Skeletal muscle cell (primary cell): Measurements from ENCODE around the gene MLYCD.
A peak's percentile ranks its signal among the peaks of the same experiment; 100 is the strongest.

Source experiments
- DNase-seq: peaks from one replicate; pipeline ENCODE4 v3.0.0-alpha.2; 2010; ENCODE audit warnings: low read depth
- H3K4me3 ChIP-seq: 2 replicates; pipeline ENCODE4 v1.5.1; 2011; ENCODE audit warnings: low read depth, mild to moderate bottlenecking, control low read depth, low read length, moderate library complexity

MLYCD gene

DNA sequence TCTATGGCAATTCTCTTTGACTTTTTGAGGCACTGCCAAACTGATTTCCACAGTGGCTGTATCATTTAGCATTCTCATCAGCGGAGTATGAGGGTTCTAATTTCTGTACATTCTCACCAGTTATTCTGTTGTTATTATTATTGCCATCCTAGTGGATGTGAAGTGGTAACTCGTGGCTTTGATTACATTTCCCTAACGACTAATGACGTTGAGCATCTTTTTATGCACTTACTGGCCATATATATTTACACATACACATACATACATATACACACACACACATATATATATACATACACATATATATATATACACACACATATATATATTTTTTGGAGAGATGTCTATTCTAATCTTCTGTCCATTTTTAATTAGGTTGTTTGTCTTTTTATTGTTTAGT, 3.7 kb upstream of the MLYCD start:
- H3K4me3 ChIP-seq, result no peak overlapping the region
- no peak for DNase-seq

DNA sequence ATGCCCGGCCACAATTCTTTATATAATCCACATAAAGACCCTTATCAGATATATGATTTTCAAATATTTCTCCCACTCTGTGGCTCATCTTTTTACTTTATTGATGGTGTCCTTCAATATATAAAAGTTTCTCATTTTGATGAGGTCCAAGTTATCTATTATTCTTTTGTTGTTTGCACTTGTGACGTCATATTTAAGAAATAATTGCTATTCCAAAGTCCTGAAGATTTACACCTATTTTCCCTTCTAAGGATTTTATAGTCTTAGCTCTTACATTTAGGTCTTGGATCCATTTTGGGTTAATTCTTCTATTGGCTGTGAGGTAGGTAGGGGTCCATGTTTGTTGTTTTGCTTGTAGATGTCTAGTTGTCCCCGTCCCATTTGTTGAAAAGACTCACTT, 3.0 kb upstream of the MLYCD start:
- DNase-seq, result no peak
- H3K4me3 ChIP-seq, result no peak overlapping the region

DNA sequence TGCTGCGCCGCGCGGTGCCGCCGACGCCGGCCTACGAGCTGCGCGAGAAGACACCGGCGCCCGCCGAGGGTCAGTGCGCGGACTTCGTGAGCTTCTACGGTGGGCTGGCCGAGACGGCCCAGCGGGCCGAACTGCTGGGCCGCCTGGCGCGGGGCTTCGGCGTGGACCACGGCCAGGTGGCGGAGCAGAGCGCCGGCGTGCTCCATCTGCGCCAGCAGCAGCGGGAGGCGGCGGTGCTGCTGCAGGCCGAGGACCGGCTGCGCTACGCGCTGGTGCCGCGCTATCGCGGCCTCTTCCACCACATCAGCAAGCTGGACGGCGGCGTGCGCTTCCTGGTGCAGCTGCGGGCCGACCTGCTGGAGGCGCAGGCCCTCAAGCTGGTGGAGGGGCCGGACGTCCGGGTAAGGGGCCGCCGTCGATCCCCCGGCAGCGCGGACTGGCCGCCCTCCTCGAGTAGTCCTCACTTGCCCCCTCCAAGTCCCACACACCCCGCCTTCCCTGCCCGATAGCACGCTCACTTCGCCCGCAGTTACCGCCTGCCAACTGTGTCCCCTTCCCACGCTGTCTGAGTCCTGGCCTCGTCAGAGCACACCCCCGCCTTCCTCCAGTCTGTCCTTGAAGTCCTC, 470 bp downstream of the MLYCD start:
- DNase-seq, result no peak

DNA sequence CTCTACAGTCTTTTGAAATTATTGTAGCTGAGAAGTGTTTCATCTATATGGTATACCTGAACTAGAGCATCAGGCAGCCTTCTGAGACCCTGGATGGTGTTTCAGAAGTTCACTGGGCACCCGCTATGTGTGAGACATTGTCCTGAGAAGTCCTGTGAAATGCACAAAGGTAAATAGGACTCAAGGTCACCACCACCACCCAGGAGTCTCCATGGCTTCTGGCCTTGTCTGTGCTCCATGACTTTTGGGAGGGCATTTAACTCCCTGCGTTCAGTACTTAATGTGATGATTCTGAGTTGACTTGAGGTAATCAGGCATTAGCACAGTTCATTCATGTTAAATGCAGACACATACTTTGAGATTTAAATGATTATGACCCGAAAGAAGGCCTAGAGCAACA, 1.1 kb downstream of the MLYCD start:
- no peak for DNase-seq
- peak overlapping the region; percentile 69 for H3K4me3 ChIP-seq

More for the DNA sequence above, 470 bp downstream of the MLYCD start:
- H3K4me3 ChIP-seq, result peak overlapping the region; percentile 69

DNA sequence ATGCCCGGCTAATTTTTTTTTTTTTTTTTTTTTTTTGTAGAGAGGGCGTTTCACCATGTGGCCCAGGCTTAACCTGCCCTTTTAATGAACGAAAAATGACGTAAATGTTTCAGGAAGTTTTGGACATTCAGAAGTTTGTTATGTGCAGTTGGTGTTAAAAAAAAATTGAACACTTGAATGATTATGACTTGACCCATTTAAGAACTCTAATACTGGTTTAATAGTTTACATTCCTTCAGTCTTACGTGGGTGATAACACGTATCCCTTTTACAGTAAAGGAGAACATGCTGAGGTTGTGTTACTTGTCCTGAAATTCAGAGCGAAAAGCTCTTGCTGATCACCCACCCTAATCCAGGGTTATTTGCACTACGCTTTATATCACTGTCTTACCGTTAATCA, 1.7 kb downstream of the MLYCD start:
- DNase-seq, result no peak
- H3K4me3 ChIP-seq, result no peak overlapping the region

DNA sequence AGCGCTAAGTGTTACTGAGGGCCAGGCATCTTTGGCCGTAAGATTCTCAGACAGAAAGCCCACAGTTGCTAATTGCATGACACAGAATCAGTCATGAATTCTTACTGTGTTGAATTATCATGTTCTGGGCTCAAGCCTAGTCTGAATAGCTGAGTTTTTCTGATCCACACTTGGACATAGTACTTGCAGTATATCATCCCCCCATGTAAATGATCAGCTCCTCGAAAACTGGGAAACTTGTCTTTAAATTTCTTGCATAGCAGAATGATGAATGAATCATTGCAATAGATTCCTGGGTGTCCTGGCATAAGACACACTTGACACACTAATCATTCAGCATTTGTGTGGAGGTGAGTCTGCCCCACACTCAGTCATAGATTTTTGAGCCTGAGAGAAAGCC, 2.2 kb downstream of the MLYCD start:
- no peak for DNase-seq

DNA sequence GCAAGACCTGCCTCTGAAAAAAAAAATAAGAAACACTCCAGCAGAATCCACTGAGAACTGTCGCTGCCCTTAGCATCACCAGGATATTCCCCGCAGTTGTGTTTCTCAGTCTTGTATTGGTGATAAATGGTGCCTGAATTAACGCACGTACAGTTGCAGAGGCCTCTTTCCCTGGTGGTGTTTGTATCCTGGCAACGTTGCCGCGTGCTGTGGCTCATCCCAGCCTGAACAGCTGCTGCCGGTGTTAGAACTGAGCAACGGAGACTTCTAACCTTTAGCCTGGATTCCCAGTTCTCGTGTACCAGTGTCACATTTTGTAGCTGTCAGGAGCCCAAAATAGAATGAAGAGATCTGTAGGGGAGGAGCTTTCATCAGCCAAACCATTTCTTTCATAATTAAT, 4.8 kb downstream of the MLYCD start:
- H3K4me3 ChIP-seq, result no peak overlapping the region
- DNase-seq, result no peak

More for the DNA sequence above, 2.2 kb downstream of the MLYCD start:
- no peak overlapping the region for H3K4me3 ChIP-seq

DNA sequence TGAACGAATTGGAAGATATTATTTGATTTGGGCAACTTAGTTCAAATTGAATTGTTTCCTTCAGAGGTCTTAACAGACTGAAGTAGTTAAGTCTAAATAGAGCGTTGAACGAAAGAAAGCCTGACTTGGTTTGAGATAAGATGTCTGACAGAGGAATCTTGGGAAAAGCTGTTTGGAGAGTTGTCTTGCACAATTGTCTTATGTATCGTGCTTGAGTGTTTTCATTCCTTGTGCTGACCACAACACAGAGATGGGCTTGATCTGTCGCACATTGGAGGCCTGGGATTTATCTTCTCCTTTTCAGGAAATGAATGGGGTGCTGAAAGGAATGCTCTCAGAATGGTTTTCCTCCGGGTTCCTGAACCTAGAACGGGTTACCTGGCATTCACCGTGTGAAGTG, 7.8 kb downstream of the MLYCD start:
- DNase-seq, result no peak
- H3K4me3 ChIP-seq, result no peak overlapping the region

DNA sequence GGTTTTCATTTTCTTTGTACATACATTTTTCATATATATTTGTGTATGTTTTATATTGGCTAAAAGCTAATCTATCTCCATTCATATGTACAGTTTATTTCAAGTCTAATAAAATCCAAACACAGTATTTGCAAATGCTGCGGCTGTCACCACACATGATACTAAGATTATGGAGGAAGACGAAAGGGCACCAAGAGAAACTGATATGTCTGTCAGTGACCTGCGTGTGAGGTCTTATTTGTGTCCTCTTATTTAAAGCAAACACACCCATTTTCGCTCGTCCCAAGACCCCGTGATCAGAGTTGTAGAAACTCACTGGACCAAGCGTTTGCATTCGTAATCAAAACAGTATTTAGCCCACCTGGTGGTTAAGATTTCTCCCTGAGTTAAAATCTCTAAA, 8.2 kb downstream of the MLYCD start:
- no peak overlapping the region for H3K4me3 ChIP-seq

DNA sequence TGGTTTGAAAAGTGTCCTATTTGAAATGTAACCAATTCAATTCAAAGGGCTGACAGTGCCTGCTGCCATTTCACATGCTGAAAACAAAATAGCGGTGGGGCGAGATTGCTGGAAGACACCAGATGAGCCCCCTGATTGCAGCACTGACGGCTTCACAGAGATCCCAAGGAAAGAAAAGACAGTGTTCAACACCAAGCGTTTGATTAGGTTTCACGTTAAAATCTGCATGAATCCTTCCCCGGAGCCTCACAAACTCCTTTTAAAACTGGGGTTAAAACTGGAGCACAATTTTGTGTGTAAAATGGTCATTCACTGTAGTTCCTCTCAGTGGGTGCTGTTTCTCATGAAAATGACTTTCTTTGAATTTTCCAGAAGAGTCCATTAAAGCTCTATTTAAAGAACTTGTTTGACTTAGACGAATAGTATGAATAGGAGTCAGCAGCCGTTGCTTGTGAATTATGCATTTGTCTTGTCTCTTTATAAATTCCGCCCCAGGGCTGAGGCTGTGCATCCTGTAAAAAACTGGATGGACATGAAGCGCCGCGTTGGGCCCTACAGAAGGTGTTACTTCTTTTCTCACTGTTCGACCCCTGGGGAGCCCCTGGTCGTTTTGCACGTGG, 8.8 kb downstream of the MLYCD start:
- H3K4me3 ChIP-seq, result no peak overlapping the region

More for the DNA sequence above, 8.2 kb downstream of the MLYCD start:
- DNase-seq, result no peak

DNA sequence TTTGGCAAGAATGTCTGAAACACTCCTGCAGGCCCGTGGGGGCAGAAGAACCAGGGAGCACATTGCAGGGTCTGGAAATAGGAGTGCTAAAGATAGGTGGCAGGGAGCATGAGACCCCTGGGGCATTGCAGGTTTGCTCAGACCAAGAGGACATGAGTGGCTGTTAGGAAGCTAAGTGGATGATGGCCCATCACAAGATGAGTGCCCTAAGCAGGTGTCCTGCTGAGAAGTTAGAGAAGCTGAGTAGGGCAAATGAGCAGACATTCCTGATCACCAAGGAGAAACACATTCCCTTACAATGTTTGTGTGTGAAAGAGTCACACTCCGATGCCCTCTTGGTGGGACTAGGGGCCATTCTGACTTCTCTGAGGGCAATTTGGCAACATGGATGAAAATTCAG, 9.9 kb downstream of the MLYCD start:
- no peak overlapping the region for H3K4me3 ChIP-seq
- DNase-seq, result no peak

More for the DNA sequence above, 8.8 kb downstream of the MLYCD start:
- DNase-seq, result no peak

DNA sequence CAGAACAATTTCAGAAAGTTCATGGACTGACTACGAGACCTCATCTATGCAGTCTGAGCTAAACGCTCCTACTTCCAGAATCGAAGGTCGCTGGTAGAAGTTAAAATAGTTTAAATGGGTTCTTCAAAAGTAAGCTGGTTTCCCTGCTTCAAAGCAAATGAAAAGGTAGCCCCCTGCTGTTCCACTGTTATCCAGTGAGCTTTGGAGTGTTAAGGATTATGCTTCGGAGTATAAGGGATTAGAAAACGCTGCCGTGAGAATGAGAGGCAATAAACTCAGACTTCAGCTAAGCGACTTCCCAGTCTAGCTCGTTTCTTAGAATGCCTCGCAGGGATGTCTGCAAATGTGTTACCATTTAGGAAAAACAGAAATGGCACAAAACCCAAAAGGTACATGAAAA, 12.4 kb downstream of the MLYCD start:
- no peak overlapping the region for H3K4me3 ChIP-seq
- DNase-seq, result no peak

DNA sequence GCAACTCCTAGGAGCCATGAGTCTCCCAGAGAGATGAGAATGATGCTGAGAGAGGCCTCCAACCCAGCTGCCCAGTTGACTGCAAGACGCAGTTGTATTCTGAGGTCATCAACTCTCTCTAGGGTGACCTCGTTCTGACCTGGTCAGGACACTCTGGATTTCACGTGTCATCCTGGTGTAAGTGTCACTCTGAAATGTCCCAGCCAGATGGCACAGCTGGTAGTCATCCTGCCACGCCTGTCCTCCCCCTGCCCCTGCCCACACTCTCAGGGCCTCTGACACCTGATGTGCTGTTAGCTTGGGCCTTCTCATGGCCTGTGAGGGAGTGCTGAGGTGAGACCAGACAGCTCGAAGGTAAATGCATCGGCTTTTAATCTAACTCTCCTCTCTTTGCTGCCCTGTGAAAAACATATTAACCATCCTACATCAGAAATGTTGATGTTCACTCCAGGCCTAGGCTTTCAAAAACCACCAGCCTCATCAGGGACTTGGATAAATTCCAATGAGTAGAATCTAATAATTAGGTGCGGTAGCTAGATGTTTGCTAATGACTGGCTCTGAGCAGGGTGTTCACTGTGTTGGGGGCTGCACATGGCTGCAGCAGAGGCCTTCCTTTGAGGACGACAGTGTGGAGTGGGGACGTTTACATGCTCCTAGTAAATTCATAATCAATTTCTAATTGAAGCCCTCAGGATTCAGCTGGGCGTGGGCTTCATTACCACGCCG, 13.8 kb downstream of the MLYCD start:
- no peak for DNase-seq
- no peak overlapping the region for H3K4me3 ChIP-seq

DNA sequence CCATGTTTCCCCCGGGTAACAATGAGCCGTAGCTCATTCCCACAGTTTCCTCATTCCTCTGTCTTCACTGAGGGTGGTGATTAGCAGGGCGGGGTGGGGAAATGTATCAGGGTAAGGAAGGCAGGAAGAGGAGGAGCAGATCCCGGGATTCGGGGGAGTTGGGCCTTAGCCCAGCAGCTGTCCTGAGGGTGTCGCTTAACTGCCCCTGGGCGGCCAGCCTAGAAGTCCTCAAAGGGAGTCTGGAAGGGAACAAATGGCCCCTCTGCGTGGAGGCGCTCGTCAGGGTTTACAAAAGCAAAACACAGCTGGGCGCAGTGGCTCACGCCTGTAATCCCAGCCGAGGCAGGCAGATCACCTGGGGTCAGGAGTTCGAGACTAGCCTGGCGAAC, 14.3 kb downstream of the MLYCD start:
- H3K4me3 ChIP-seq, result no peak overlapping the region
- no peak for DNase-seq

DNA sequence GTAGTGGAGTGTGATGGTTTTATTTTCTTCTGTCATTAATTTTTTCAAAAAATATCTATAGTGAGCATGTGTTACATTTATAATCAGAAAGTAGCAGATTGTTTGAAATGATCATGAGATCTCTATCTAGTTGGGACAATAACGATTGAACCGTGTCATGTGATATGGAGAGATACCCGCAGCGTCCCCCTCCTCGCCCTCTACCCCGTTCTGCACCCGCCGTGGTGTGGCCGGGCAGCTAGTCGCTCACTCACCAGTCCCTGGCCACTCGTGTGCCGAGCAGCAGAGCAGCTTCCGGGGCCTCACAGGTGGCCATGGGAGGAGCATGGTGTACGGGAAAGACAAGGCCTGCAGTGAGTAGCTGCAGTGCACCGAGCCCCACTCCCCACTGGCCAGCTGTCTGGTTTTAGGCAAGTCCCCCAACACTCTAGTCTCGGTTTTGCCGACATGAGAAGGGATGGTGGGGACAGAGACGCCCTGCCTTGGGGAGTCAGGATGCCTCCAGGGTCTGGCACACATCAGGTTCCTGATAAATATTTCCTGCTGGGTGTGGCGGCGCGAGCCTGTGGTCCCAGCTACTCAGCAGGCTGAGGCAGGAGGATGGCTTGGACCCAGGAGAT, 15.3 kb downstream of the MLYCD start:
- no peak overlapping the region for H3K4me3 ChIP-seq
- no peak for DNase-seq

DNA sequence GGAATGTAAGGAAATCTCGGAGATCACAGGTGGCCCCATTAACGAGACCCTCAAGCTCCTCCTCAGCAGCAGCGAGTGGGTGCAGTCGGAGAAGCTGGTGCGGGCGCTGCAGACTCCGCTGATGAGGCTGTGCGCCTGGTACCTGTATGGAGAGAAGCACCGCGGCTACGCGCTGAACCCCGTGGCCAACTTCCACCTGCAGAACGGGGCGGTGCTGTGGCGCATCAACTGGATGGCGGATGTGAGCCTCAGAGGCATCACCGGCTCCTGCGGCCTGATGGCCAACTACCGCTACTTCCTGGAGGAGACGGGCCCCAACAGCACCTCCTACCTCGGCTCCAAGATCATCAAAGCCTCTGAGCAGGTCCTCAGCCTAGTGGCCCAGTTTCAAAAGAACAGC, 16.2 kb downstream of the MLYCD start:
- DNase-seq, result no peak
- H3K4me3 ChIP-seq, result no peak overlapping the region

DNA sequence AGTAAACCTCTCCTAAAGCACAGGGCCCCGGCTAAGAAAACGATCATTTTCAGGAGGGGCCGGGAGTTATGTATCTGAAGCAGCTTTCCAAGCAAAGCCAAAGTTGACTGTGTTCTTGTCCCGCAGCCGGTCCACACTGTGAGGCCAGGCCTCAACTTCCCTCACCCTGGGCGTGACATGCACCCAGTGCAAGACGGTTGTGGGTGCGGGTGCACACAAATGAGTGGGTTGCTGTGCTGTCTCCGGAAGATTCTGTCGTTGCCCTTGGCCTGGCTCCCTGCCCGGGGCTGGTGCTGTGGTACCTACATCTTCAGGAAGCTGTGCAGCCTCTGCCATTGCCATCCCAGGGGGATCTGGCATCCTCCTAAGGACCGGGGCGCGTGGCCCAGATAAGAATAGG, 16.6 kb downstream of the MLYCD start:
- H3K4me3 ChIP-seq, result no peak overlapping the region
- DNase-seq, result no peak

DNA sequence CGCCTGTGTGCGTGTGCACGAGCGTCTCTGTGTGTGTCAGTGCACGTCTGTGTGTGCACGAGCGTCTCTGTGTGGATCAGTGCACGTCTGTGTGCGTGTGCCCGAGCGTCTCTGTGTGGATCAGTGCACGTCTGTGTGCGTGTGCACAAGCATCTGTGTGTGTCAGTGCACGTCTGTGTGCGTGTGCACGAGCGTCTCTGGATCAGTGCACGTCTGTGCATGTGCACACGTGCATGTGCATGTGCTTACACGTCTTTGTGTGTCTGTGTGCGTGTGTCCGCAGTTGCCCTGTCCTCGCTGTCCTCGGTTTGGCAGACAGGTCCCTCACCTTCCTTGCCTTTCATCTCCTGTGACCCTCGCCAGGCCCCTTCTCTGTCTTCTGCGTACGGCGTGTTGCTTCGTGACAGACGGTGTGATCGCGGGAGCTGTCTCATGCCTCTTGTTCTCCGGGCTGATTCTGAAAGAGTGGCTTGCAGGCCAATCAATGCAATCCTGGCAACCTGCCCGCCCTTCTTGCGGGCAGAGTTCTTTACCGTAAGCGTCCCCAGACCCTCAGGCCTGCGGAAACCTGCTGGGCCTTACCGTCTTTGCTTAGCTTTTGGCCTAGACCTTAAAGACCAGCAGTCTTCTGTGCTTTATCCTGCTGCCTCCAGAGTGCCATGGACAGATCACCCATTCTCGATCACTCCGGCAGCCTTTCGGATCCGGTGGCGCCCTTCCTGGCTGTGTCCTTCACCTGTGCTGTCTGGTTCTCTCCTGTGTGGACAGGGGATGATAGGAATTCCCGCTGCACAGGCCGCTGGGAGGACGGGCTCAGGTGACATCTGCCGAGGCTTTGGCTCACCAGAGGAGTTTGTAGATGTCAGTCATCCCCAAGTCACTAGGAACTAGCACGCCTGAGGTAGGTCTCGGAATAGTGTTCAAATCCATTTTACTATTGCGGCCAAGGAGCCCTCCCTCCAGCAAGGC, 18.5 kb downstream of the MLYCD start:
- no peak overlapping the region for H3K4me3 ChIP-seq
- DNase-seq, result no peak

DNA sequence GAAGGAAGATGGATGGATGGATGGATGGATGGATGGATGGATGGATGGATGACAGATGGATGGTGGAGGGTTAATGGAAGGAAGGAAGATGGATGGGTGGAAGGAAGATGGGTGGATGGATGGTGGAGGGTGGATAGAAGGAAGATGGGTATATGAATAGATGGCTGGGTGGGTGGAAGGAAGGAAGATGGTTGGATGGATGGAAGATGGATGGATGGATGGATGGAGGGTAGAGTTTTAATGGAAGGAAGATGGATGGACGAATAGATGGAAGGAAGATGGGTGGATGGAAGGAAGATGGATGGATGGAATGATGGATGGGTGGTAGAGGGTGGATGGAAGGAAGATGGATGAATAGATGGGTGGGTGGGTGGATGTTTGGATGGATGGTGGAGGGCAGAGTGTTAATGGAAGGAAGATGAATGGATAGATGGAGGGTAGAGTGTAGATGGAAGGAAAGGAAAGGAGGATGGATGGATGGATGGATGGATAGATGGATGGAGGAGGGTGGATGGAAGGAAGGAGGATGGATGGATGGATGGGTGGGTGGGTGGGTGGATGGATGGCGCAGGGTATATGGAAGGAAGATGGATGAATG, 22.1 kb downstream of the MLYCD start:
- no peak for DNase-seq
- H3K4me3 ChIP-seq, result no peak overlapping the region
